Stimulated activated CD4-positive, alpha-beta T cell treated with anti-CD3 and anti-CD28 coated beads, Interleukin-4, amount 100 ng/mL, for 48 hours (primary cell): Measurements from ENCODE around the gene WWC2.

ENCODE experiments used
- DNase-seq, 2 donors: peaks; one replicate each; pipeline ENCODE4 v3.0.0-alpha.2; 2020; ENCODE audit warnings: low read depth in 2 of 2

WWC2 gene

DNA sequence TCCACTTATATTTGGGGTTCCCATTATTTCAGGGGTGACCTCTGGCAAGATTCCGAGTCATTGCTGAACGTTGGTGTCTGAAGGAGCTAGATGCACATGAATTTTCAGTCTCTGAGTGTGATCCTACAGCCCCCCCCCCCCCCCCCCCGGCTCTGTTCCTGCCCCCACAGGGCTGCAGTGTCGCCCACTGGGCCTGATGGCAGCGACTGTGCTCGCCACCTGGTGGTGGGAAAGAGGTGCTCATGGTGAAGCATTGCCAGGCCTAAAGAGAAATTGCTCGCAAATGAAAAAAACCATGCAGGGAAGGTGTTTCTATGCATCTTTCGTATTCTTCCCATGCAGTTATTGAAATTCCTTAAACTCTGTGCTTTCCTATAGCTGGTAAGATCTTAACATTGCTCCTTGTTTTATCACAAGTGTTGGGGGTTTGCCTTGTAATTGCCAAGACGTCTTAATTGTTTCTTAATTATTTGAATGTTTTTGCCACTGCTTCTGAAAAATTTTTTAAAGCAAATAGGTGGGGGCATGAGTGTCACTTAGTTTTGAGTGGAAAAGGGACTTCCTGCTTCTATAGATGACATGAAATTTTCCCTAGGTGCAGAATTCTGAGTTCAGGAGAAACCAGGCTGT lies 157.8 kb downstream of the WWC2 start:
- peak; percentile 23 to 35 for DNase-seq

DNA sequence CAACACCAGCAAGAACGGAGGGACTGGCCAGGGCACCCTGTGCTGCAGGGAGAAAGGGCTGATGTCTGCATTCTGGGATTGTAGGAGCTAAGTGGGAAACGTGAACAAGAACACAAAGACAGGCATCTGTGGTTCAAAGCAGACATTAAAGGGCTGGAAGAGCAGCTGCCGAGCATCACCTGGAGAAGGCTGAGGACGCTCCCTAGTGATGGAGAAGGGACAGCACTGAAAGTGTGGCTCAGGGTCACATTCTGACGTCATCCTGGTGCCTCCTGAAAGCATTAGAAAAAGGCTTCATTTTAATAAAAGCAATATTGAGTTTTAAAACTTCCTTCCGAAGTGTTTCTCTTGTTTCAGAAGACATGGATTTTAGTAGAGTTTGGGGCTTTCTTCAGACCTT lies 158.8 kb downstream of the WWC2 start:
- no peak for DNase-seq

DNA sequence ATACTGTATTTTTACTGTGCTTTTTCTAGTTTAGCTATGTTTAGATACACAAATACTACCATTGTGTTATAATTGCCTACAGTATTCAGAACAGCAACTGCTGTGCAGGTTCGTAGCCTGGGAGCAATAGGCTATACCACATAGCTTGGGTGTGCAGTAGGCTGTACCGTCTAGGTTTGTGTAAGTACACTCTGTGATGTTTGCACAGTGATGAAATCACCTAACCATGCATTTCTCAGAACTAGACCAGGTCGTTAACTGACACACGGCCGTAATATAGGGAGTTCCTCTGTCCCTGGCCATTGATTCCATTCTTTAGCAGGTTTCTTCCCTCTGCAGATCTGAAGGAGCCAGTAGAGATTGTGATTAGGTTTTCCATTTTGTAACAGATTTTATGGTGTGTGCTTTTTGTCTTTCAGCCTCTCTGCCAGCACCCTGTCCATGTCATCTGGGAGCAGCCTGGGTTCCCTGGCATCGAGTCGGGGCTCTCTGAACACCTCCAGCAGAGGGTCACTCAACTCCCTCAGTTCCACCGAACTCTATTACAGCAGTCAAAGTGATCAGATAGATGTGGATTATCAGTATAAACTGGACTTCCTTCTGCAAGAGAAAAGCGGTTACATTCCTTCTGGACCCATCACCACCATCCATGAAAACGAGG lies 161.6 kb downstream of the WWC2 start:
- DNase-seq = no peak

DNA sequence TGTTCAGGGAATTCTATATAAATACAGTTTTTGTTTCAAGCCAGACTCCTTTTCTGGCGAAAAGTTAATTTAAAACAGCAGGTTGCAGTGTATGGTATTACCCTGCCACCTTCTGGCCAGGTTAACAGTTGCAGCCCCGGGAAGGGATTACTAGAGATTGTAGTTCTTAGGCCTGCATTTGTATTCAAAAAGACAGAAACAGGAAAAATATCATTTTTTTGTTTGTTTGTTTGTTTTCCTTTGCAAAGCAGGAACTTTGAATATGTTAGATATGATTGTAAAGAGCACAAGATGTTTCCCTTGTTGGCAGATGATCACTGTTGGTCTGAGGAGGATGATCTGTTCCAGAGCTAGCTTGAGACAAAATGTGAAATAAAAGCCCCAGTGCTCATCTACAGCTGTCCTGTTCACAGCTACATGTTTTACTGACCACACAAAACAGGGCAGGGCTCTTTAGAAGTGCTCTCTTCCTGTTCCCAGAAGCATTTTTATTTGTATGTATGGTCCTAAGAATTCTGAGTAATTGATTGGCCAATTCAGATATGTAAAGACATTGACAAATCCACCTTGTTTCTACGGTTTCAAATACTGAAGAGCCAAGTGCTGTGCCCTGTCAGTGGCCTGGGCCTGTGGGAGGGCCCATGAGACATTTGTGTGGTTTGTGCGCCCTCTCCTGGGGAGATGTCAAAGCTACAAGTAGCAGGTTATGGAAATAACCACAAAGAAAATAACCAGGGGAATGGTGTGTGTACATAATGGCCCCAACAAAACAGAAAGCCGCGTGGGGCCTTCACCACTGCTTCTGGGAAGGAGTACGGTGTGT lies 163.1 kb downstream of the WWC2 start:
- peak; percentile 71 to 79 for DNase-seq

DNA sequence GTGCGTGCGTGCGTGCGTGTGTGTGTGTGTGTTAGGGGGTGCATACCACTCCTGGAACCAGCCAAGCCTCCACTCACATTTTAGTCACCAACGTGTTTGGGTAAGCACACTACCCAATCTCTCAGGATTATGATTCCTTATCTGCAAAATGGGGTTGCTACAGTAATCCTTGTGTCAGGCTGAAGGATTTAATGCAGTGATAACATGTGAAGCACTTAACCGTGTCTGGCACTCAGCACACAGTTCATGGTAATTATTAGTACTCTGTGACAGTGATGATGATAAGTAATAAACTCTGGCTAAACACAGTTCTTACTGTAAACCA lies 163.7 kb downstream of the WWC2 start:
- no peak for DNase-seq

DNA sequence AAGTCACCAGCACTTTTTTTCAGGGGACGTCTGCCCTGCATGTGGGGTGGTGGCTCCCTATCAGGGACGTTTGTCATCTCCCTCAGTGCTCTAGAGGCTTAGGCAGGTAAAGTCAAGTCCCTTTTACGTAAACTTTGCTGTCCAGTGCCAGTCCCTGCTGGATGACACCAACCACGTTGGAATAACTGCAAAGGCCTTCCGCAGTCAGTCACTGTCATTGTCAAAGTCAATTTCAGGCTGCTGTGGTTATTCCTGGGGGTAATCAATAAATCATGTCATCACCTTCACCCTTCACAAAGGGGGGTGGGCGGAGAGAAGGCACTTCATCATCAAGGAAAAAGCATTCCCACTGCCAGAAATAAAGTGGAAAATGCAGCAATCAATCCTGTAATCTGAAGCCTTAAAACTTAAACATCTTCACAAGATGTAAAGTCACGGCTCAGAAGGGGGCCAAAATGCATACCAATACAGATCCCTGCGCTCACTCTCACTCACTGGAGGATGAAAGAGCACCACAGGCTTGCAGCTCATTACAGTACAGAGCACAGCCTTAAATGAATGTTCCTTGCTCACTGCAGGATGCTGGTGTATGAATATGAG lies 164.8 kb downstream of the WWC2 start:
- DNase-seq = no peak

DNA sequence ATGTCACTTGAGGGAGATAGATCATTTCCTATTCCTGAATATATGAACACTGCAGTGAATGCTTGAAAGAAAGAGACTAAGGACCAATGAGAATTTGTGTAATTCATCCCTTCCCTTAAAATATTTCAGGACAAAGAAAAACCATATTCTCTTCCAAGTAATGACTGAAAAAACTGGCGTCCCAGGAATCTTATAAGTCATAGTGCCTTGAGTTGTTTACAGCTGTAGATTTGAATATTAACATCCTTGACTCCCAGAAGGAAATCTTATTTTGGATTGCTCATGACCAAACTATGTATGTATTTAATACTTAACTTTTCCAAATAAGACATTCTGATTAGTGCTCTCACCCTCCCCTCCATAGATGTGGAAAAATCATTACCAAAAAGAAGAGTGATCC lies 165.6 kb downstream of the WWC2 start:
- DNase-seq = no peak

DNA sequence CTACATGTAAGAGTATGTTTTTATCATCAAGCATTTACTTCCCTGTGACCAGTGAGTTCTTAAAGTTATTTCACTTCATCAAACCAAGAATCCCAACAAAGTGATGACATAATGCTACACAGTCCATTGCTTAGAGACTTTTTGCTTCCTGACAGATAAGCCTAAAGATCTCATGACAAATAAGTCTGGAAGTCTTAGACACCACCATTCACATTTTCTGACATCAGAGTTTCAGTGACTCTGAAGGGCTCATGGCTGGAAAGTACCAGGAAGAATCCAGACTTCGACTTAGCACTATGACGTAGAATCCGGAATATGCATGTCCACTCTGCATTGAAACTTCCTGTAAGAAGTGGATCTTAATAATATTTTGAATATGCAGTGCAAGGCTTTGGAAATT lies 167.3 kb downstream of the WWC2 start:
- DNase-seq = no peak

DNA sequence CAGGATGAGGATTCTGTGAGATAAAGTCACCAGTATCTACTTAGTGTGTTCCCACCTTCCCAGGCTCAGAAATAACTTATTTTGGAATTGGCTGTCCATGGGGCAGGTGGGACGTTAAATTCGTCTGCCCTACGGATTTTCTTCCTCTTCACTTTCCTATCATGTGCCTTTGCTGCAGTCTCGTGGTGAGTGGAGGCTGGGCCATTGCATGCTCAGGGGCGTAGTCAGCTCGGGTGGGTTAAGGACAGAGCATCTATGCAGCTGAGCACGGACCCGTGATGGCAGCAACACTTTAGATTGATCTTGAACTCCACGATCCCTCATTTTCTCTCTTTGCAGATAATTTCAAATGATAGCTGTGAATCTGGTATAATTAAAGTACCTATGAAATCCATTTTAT lies 169.5 kb downstream of the WWC2 start:
- DNase-seq = no peak

DNA sequence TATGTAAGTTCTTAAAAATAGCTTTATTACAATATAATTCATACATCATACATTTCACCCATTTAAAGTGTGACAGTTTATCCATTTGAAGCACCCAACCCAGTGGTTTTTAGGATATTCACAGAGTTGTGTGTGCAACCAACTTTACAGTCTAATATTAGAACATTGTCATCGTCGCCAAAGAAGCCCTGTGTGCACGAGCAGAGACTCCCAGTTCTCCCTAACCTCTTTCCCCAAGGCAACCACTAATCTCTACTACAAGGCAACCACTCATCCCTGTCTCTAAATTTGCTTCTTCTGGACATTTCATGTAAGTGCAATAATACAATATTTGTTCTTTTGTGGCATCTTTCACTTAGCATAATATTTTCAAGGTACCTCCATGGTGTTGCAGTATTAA lies 173.3 kb downstream of the WWC2 start:
- DNase-seq = no peak

DNA sequence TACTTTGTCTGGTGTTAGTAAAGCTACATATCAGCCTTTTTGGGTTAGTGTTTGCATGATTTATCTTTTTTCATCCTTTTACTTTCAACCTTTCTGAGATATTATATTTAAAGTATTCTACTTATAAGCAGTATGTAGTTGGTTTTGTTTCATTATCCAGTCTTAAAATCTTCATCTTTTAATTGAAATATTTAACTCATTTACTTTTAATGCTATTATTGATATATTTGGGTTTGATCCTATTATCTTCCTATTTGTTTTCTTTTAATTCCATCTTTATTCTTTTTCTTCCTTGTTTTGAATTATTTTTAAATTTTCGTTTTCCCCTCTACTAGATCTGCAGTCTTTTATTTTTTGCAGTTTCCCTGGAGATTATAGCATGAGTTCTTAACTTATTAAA lies 177.0 kb downstream of the WWC2 start:
- DNase-seq = no peak

DNA sequence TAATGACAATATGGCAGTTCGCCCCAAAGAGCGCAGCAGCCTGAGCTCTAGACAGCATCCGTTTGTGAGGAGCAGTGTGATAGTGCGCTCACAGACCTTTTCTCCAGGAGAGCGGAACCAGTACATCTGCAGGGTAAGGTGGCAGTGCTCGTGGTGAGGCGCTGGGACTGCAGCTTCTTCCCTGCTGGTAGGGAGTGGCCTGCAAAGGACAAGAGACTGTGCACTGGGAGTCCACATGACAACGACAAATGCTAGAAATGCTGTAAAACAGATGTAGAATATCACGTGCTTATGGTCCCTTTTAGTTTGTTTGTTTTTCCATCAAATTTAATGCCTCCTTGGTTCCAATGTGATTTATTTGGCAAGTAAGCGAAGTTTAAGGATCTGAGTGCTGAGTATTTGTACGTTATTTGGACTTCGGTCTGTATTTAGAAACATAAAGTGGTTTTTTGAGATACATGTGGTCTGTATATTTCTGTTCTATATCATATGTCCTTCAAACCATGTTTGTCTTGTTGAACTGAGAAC lies 185.3 kb downstream of the WWC2 start:
- DNase-seq = no peak

DNA sequence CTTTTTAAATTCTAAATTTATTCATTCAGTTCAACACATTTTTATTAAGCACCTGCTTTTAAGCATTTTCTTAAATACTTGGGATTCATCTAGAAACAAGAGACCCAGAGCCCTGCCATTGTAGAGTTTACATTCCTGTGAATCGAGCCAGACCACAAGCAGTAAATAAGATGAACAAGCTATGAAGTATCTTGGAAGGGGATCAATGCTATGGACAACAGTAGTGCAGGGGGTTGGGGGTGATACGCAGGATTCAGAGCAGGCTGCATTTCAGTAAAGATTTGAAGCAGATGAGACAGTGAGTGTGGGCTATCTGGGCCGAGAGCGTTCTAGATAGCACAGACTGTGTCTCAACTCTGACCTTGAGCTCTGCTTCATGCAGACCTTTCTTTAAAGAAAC lies 185.9 kb downstream of the WWC2 start:
- DNase-seq = no peak

DNA sequence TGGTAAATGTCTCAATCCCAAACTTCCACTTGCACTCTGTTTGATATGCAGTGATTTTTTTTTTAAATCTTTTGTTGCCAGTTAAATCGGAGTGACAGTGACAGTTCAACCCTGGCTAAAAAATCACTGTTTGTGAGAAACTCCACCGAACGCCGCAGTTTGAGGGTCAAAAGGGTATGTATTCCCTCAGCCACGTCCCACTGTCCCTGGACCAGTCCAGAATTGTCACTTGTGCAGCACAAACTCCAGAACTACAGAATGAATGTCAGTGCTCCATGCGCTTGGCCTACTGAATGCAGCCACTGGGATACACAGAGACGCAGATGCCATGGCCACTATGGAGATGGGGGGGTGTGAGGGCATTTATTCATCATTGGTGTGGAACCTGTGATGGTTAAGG lies 186.8 kb downstream of the WWC2 start:
- DNase-seq = no peak

DNA sequence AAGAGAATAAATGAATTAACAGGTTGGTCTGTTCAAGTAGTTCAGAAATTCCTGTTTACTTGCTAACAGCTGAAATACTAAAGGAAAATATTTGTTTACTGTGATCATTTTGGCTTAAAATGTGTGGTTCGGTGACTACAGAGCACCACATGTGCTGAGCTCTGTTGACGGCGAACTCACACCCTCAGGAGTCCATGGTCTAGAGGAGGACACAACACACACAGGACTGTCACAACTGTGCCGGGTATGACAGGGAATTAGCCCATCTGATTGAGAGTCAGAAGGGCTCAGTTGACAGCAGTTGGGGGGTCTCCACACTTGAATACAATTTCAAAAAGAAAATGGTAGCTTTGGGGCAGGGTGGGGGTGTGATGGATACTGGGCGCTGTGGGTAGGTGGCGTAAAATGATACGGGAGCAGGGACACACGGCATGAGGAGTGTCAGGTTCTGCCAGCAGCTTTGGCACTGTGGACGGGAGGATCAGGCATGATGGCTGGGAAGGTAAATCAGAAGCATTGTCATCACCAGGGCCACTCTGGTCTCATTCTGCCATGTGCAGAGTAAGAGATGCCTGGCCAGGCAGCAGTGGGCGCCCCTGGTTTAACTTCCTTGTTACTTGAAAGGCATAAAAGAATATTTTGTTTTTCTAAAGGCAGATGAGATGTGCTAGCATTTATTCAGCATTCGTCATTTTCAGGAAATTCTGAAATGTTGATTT lies 187.7 kb downstream of the WWC2 start:
- DNase-seq = no peak

DNA sequence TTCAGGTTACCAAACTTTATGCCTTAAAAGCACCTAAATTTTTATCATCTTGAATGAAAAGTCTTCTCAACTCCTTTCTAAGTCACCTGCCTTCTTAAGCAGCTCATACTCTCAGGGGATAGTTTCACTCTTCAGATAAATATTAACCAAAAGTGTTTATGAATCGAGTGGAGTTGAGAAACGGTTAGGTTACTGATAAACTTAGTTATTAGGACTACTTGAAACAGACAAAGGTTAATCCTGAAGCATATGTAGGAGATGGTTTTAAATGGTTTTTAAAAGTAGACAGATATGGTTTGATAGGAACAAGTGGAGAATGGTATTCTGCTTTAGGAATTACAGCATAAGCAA lies 188.2 kb downstream of the WWC2 start:
- no peak for DNase-seq

DNA sequence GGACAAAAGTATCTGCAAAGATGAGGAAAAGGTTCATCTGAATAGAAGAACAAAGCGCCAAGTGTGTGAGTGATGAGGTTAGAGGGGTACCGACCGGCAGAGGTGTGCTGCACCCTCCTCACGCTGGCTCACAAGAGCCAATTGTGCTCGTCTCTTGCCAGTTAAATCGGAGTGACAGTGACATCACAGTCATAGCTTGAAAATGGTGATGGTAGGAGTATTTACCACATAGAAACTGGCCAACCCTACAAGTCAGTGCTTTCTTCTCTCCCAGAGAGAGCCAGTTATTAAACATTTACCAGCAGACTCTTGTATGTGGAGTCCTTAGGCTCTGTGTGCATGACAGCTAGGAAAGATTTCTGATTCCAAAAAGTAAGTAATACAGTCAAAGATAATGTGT lies 188.6 kb downstream of the WWC2 start:
- no peak for DNase-seq

DNA sequence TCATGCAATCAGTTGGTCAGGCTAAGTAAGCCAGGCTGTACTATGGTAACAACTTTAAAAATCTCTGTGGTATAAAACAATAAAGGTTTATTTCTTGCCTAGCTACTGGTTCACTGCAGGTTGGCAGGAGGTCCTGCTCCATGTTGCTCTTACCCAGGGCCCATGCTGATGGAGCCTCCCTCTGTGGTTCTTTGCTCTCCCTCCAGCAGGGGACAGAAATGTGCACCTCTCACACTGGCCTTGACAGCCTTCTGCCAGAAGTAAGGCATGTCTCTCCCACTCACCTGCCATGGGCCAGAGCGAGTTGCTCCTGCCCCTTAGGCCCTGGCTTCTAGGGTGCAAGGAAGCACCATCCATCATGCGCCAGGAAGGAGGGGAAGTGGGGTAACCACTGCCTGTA lies 189.9 kb downstream of the WWC2 start:
- DNase-seq = no peak

DNA sequence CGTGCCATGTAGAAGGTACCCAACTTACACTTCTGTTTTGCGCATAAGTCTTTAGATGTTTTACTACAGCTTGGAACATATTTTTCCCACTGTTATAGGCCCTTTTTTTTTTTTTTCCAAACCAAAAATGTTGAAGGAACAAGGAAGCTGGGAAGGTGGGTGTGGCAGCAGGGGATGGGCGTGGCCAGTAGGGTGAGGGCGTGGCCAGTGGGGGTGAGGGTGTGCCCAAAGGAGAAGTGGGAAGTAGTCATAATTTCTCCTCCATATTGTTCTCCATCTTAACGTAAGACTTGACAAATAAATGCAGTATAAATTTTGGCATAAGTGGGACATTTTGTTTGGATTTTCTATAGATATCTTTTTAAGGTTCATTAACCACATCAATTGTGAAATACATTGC lies 190.6 kb downstream of the WWC2 start:
- no peak for DNase-seq

DNA sequence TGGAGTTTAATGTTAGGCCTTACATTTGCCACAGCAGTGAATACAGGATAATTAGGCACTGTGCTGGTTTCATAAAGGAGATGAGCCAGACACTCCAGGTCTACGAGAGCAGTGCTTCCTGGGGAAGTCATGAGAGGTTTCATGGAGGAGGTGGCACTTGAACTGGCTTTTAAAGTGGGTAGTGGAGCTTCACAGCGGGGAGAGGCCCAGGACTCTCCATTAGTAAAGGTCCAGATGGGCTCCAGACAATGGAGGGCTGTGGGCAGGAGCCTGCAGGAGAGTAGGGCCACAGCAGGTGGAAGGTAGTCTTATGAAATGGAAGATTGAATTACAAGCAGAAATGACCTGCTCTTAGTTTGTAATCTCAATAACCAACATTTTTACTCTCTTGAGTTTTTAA lies 192.0 kb downstream of the WWC2 start:
- no peak for DNase-seq

DNA sequence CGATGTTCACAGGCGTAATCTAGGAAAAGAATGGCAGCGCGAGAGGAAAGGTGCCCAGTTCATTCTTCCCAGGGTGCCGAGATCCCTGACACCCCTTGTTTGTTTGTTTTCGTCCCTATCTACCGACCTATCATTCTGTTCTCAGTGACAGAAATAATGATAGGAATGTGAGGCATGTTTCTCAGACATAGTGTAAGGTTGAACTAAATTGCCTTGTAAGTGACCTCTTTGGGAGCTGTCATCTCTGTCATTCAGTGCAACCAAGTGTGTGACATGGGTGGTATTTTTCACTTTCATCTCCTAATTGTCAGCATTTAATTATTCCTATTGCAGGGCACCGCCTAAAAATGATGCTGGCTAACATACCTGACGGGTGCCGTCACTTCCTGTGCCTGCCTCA lies 196.7 kb downstream of the WWC2 start:
- DNase-seq = no peak

DNA sequence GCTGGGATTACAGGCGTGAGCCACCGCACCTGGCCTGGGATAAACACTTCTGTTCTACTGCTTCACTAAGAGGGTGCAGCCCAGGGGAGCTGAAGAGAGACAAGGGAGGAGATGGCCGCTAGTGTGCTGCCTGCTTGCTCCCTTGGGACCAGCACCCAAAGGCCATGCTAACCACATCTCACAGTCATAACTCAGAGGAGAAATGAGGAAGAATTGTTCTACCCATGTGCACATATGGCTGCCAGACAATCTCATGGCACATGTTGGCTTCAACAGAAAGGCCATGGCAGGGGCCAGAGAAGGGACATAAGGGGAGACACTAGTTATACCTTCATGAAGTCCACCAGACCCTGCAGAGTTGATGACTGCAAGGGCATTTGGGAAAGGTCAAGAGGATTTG lies 198.6 kb downstream of the WWC2 start:
- DNase-seq = no peak
